SKM-1 (cell line): ENCODE data around the gene CCDC80.

ENCODE experiments used
- DNase-seq: peaks from one replicate; lab custom pipeline; 2025; ENCODE audit not compliant: unreplicated experiment; lab: John Stamatoyannopoulos, UW

Gene CCDC80

GRCh38 chr3:112634786-112635541 lies 6.0 kb downstream of the CCDC80 start:
- DNase-seq: no peak

- no peak for DNase-seq
Observed at GRCh38 chr3:112633757-112634156, 7.2 kb downstream of the CCDC80 start.

GRCh38 chr3:112633191-112633590 lies 7.8 kb downstream of the CCDC80 start:
- DNase-seq: no peak

- DNase-seq: no peak
Observed at GRCh38 chr3:112632596-112632995, 8.3 kb downstream of the CCDC80 start.

GRCh38 chr3:112631257-112631656 lies 9.7 kb downstream of the CCDC80 start:
- no peak for DNase-seq

GRCh38 chr3:112629425-112629824 lies 11.5 kb downstream of the CCDC80 start:
- DNase-seq: no peak

- no peak for DNase-seq
Observed at GRCh38 chr3:112627919-112628466, 12.9 kb downstream of the CCDC80 start.

GRCh38 chr3:112627419-112627818 lies 13.5 kb downstream of the CCDC80 start:
- no peak for DNase-seq

- DNase-seq: no peak
Observed at GRCh38 chr3:112623717-112624116, 17.2 kb downstream of the CCDC80 start.

- DNase-seq: no peak
Observed at GRCh38 chr3:112623213-112623612, 17.7 kb downstream of the CCDC80 start.

- DNase-seq: no peak
Observed at GRCh38 chr3:112619295-112619694, 21.6 kb downstream of the CCDC80 start.

GRCh38 chr3:112617285-112617684 lies 23.7 kb downstream of the CCDC80 start:
- DNase-seq: no peak

- DNase-seq: no peak
Observed at GRCh38 chr3:112615989-112616731, 24.8 kb downstream of the CCDC80 start.

GRCh38 chr3:112611752-112612515 lies 29.0 kb downstream of the CCDC80 start:
- DNase-seq: no peak

GRCh38 chr3:112610121-112610520 lies 30.8 kb downstream of the CCDC80 start:
- no peak for DNase-seq

GRCh38 chr3:112607863-112608262 lies 33.1 kb downstream of the CCDC80 start:
- DNase-seq: no peak

- no peak for DNase-seq
Observed at GRCh38 chr3:112606098-112606497, 34.8 kb downstream of the CCDC80 start.

- no peak for DNase-seq
Observed at GRCh38 chr3:112605285-112605684, 35.7 kb downstream of the CCDC80 start.

GRCh38 chr3:112604536-112604935 lies 36.4 kb downstream of the CCDC80 start:
- no peak for DNase-seq

GRCh38 chr3:112602217-112602838 lies 38.6 kb downstream of the CCDC80 start:
- DNase-seq: no peak

GRCh38 chr3:112598731-112599130 lies 42.2 kb downstream of the CCDC80 start:
- DNase-seq: no peak
